Measurements from ENCODE around the gene C1orf74.

GRCh38 chr1:209755256-209755655, 29.1 kb downstream of the C1orf74 start:
- TF ChIP-seq EP300 (IDR thresholded peaks at IDR 0.05) (no peak), CTCF (IDR thresholded peaks at IDR 0.05) (no peak)
